ENCODE data around the gene PRDM11.
A peak's percentile ranks its signal among the peaks of the same experiment; 100 is the strongest.

The PRDM11 gene

GRCh38 chr11:45158210-45158731, 11.8 kb downstream of the PRDM11 start:
- DNase-seq, result no peak

GRCh38 chr11:45158891-45159605, 12.6 kb downstream of the PRDM11 start:
- DNase-seq, result no peak

- DNase-seq, result no peak
Observed at GRCh38 chr11:45159781-45160365, 13.4 kb downstream of the PRDM11 start.

GRCh38 chr11:45161252-45162063, 15.0 kb downstream of the PRDM11 start:
- DNase-seq, result peak in 1 of 2 experiments; percentile 14

- DNase-seq, result no peak
Observed at GRCh38 chr11:45162064-45162375, 15.6 kb downstream of the PRDM11 start.

- no peak for DNase-seq
Observed at GRCh38 chr11:45162916-45163879, 16.8 kb downstream of the PRDM11 start.

GRCh38 chr11:45163956-45164575, 17.6 kb downstream of the PRDM11 start:
- DNase-seq, result no peak

- DNase-seq, result no peak
Observed at GRCh38 chr11:45165386-45165785, 18.9 kb downstream of the PRDM11 start.

GRCh38 chr11:45165806-45166603, 19.6 kb downstream of the PRDM11 start:
- DNase-seq, result no peak

GRCh38 chr11:45166604-45166897, 20.1 kb downstream of the PRDM11 start:
- peak in 1 of 2 experiments; percentile 39 for DNase-seq

GRCh38 chr11:45167283-45167682, 20.8 kb downstream of the PRDM11 start:
- no peak for DNase-seq

GRCh38 chr11:45168366-45169130, 22.1 kb downstream of the PRDM11 start:
- no peak for DNase-seq

- no peak for DNase-seq
Observed at GRCh38 chr11:45169310-45170072, 23.1 kb downstream of the PRDM11 start.

GRCh38 chr11:45170484-45170883, 24.0 kb downstream of the PRDM11 start:
- DNase-seq, result no peak

- no peak for DNase-seq
Observed at GRCh38 chr11:45171550-45171949, 25.1 kb downstream of the PRDM11 start.

GRCh38 chr11:45173064-45173463, 26.6 kb downstream of the PRDM11 start:
- DNase-seq, result no peak

GRCh38 chr11:45174168-45174835, 27.9 kb downstream of the PRDM11 start:
- no peak for DNase-seq

- DNase-seq, result no peak
Observed at GRCh38 chr11:45174963-45175362, 28.5 kb downstream of the PRDM11 start.

GRCh38 chr11:45176996-45177395, 30.6 kb downstream of the PRDM11 start:
- peak in 1 of 2 experiments; percentile 24 for DNase-seq
